A172 (cell line): ENCODE results near the gene STK32C. TPM values are rescaled to one million over a fixed set of nuclear protein-coding genes. Genes with fewer than 3 reads are reported as not detected.

Experiments used
- DNase-seq: peaks from one replicate; pipeline ENCODE4 v3.0.0-alpha.2; 2015; ENCODE audit warnings: low spot score
- total RNA-seq: library from RNA; depleted of rRNA; stranded (reverse); fragments of >200 nt; shearing (Covaris generic); gene quantifications from 2 replicates; pipeline ENCODE4 v1.2.3, GENCODE V29; 2014

Gene STK32C
- total RNA-seq, 1 experiment from 2014 or later = 23.0 TPM

- no peak for DNase-seq
These were observed 94.9 kb downstream of the STK32C start for GRCh38 chr10:132212816-132213215.

- no peak for DNase-seq
These were observed 96.5 kb downstream of the STK32C start for GRCh38 chr10:132211246-132211645.

DNA sequence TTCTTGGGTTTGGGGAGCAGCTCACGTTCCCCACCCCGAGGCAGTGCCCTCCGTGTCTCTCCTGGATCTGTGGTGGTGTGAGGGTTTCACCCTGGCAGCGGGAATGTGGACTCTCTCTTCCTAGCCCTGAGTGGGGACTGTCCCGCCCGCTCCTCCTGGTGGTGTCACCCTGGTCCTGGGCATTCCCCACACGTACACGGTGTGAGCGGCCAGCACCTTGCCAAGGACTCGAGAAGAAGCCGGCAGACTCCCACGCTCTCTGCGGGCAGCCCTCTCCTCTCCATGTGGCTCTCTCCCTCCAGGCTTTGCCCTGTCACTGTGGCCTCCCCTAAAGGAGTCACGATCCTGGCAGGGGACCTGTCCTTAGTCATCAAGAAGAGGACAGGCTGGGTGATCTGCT is 97.0 kb downstream of the STK32C start:
- no peak for DNase-seq

DNA sequence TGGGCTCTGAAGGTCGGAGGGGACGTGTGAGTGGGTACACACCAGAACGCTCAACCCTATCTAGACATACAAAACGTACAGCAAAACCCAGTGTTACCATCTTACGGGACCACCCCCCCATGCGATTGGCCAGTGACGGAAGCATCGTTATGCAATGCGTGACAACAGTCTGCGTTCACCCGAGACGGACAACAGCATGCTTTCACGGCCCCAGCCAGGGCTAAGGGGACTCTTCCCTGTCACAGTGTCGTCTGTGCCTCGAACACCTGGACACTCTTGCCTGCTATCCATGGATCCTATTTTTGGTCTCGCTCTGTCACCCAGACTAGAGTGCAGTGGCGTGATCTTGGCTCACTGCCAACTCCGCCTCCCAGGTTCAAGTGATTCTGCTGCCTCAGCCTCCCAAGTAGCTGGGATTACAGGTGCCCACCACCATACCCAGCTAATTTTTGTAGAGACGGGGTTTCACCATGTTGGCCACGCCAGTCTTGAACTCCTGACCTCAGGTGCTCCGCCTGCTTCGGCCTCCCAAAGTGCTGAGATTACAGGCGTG is 97.7 kb downstream of the STK32C start:
- no peak for DNase-seq

DNA sequence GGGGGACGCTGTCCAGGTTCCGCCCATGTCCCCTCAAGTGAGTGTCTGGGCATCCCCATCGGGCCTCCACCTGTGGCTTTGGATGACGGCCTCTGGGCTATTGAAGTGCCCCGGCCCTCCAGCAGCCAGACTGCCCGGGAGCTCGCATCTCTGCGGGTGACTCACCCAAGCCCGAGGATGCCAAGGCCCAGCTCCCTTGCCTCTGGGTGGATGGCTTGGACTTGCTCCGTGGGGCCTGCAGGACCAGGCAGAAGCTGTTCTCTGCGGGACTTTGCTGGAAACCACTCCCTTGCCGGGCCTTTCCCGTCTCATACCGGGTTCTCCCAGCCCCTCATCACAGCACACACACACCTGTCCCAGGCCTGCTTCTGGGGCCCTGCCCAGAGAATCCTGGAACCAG is 98.6 kb downstream of the STK32C start:
- DNase-seq = peak; percentile 52

DNA sequence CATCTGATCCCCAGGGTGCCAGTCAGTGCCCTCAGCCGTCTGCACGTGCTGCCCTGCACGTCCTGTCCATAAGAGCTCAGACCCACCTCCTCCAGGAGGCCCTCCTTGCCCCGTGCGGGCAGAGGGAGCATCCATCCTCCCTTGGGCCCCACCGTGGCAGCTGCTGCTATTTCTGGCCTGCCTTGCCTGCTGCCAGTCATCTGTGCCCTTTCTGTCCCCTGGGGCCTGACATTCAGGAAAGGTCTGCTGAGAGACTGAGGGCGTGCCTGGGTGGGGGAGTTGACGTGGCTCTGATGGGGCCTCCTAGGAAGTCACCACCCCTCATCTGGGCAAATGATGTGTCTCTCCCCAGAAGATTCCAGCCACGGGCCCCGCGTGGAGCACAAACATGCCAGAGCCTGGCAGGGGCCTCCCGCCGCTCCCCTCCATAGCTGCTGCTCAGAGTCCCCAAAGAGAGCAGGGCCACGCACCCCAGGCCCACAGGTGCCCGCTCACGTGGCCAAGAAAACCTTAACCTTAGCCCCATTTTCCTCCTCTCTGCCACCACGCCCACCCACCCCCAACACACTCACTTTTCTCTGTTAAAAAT is 99.2 kb downstream of the STK32C start:
- DNase-seq = no peak

DNA sequence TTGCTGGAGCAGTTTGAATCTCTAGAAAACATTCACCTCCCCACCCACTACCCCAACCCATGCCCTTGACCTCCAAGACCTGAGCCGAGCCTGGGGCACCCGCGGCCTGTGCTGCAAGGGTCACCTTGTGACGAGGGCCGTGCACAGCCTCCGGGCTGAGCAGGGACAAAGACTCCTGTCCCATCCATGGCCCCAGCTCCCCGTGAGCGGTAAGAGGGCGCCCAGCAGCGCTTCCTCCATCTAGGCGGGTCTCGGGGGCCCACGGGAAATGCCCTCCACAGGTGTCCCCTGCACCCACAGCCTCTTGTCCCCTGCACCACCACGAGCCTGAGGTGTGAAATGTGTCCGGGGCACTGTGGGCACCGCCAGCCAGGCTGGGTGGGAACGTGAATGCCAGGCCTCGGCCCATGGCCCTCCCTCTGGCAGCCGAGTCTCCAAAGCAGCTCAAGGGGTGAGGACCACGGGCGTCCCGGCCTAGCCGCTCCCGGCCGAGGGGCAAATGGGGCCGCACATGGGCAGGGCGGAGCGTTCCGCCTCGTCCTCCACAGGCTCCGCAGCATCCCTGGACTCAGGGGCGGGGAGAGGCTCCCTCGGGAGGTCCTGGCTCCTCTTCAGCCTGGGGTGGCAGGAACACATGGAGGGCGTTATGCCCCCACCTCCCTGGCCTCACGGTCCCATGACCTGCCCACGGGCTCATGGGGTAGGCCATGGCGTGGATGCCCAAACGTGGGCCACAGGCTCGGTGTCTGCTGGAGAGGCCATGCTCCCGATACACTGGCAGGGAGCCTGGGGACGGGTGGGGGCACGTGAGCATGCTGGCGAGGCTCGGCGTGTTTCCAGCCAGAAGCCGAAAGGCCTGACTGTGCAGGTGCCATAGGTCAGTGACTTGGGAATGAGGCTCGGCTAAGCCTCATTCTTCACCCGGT is 100.0 kb downstream of the STK32C start:
- no peak for DNase-seq

DNA sequence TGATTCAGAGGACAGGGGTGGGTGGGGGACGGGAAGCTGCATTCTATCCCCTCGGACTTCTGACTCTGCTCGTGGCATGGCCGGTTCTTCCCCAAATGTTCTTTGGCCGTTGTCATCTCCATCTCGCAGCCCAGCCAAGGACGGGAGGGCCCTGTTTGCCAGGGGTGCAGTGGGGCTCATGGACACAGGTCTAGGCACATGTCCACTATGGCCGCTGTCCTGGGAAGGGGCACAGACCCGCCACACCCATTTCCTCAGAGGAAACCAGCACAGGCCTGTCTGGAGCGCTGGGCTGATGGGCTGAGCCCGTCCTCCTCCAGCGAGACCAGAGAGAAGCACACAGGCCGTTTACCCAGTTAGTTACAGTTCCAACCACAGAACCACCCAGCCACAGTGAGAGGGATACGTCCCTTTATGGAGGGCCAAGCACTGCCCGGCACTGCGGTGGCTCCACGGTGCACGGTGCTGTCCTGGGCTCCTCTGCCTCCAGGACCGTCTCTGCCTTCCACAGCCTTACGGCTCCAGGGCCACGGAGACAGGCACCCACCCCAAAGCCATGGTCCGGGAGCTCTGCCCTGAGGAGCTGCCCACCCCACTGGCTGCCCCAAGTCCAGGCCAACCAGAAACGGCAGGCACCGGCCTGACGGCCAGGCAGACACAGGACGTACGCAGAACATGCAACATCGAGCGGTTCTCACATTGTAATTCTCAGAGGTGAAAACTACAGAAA is 100.8 kb downstream of the STK32C start:
- no peak for DNase-seq

DNA sequence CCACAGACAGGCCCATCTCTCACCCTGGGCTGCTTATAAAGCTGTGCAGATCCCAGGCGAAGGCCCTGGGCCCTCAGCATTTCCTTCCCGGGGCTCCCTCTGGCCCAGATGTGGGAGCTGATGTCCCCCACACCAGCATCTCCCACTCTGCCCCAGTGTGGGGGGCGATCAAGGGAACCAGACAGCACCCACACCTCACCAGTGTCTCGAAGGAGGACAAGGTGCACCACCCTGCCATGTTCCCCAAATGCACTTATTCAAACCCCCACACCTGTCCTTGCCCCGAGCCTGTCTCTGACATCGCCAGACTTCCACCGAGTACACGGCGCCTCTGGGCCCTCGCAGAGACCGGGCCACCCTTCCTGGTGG is 101.4 kb downstream of the STK32C start:
- no peak for DNase-seq

GRCh38 chr10:132205650-132206376 is 101.9 kb downstream of the STK32C start:
- DNase-seq = no peak

GRCh38 chr10:132204781-132205473 is 102.8 kb downstream of the STK32C start:
- no peak for DNase-seq

DNA sequence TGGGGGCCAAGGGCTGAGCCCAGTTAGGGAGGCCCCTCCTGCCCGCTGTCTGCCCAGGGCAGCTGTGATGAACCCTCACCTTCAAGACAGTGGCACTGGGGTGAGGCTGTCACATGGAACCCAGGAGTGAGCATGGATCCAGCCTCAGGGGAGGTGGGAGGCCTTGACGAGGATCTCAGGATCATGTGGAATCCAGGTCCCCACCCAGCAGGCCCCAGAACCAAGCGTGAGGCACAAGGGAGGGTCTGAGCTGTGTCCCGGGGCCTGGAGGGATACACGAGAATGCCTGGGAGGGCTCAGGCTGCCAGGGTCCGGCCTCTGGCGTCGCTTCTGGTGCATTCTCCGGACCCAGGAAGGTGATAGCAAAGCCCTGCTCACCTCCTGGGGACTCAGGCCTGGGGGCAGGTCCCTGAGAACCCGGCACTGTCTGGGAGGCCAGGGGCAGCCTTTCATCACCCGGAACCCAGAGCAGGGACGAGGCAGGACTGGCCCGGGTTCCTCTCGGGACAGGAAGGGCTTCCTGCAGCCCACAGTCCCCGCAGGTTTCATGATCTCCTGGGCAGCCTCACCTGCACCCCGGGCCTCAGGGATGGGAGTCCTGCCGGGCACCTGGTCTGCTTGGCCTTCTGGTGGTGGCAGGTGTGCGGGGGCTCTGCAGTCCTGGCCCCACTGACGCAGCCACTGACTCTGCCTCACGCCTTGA is 103.5 kb downstream of the STK32C start:
- DNase-seq = no peak

DNA sequence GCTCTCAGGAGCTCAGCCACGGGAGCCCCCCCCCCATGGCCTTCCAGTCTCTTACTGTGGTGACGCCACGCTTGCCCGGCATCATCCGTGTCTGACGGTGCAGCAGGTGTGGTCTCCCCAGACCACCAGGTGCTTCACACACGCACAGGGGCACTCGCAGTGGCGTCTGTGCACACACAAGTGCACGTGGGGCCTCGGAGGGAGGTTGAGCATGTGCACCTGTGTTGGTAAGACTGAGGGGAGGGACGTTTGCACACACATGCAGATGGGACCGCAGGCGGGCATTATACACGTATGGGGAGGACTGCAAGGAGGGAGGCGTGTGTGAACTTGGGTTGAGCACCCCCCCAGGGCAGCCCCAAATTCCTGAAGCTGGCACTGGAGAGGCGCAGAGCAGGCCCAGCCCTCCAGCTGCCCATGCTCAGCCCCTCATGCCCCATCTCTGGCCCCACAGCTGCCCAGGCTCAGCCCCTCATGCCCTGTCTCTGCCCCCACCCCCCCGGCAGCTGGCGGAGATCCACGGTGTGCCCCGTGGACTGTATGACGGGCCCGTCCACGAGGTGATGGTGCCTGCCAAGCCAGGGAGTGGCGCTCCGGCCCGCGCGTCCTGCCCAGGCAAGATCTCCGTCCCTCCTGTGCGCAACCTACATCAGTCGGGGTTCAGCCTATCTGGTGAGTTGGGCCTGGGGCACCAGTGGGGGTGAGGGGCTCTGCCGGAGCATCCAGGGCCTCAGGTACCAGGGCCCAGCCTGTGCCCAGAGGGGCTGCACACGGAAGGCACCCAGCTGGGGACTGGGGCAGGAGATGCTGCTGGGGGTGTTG is 104.3 kb downstream of the STK32C start:
- no peak for DNase-seq

DNA sequence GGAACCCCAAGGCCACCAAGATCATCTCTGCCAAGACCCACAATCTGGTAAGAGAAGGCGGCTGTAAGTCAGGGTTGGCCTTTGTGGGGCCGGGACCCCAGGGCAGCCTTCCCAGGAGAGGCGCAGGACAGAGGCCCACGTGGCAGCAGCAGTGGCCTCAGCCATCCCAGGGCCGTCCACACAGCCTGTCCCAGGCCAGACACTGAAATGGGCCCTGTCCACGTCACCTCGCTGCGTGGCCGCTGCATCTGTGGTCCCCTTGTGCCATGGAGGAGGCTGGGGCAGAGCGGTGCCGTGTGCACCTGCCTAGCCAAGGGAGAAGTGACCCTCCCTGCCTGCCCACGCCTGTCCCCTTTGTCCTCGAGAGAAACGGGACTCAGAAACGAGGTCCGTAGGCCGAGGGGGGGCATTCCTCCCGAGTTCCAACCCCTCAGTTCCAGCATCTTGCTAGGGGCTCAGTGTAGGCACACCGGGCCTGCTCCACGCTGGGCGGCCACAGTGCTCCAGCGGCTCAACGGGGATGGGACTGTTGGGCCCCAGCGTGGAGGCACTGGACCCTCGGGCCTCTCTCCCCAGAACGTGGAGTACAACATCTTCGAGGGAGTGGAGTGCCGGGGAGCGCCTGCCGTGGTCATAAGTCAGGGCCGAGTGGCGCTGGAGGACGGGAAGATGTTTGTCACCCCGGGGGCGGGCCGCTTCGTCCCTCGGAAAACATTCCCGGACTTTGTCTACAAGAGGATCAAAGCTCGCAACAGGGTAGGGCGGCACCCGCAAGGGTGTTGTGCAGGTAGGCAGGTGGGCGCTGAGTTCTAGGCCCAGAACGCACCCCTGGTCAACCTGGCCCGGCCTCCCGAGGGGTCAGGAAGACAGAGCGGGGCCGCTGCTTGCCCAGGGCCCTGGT is 105.4 kb downstream of the STK32C start:
- no peak for DNase-seq

DNA sequence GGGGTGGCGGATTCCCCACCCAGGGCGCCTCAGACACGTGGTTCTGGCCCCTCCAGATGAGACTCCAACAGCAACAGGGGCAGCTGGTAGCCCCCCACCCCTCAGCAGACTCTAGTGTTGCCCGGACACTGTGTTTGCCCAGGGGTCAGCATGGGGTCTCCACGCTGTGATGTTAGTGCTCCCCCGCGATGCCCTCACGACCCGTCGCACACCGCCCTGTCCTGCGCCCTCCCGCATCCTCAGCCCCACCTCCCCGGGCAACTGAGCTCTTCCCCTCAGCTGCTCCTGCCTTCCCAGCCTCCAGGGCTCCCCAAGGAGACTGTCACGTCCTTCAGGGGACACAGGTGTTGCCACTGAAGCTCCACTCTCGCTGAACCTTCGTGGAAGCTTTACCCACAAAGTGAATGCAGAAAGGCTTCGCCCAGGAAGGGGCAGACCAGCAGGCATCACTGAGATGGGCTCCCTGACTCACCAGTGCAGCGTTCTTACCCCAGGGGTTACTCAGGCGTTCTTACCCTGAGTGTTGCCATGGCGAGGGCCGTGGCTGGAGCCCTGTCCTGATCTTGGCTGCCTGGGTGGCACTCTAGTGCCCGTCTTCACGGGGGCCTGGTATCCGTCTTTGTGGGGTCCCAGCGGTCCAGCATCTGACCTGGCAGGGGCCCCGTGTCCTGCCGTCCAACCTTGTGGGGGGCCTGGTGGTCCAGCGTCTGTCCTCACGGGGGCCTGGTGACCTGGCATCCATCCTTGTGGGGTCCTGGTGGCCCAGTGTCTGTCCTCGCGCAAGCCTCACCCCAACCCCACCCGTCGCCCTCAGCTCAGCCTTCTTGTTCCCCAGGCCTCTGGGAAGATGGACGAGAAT is 106.4 kb downstream of the STK32C start:
- no peak for DNase-seq

- no peak for DNase-seq
These were observed 107.2 kb downstream of the STK32C start for GRCh38 chr10:132200344-132201110.

GRCh38 chr10:132199854-132200311 is 107.9 kb downstream of the STK32C start:
- no peak for DNase-seq
